Fibroblast of lung (primary cell): ENCODE results near the gene ARHGAP45. TPM values are rescaled to one million over a fixed set of nuclear protein-coding genes. Genes with fewer than 3 reads are reported as not detected.
"Not testable (repeated sequence)": the region's sequence is repeated elsewhere in the genome, so short reads cannot be mapped to it uniquely, and the experiment has no call there.

Source experiments
- DNase-seq, 2 donors: peaks; one replicate each; pipeline versions ENCODE4 v3.0.0 to v3.0.0-alpha.2; 2010; ENCODE audit warnings: low read depth in 2 of 2
- H2AFZ ChIP-seq: 2 replicates; pipeline ENCODE4 v1.5.1; 2012; ENCODE audit warnings: low read length, control low read depth, inconsistent platforms
- H3K27ac ChIP-seq: 2 replicates; pipeline ENCODE4 v1.5.1; 2011; ENCODE audit warnings: low read length, control low read depth; ENCODE audit not compliant: insufficient read depth
- H3K27me3 ChIP-seq: 2 replicates; pipeline ENCODE4 v1.5.1; 2011; ENCODE audit warnings: mild to moderate bottlenecking, low read length; ENCODE audit not compliant: control insufficient read depth, insufficient read depth
- H3K36me3 ChIP-seq: 2 replicates; pipeline ENCODE4 v1.5.1; 2011; ENCODE audit warnings: low read length; ENCODE audit not compliant: control insufficient read depth, insufficient read depth
- H3K4me1 ChIP-seq: 2 replicates; pipeline ENCODE4 v1.5.1; 2011; ENCODE audit warnings: low read length; ENCODE audit not compliant: control insufficient read depth, insufficient read depth; ENCODE audit errors: extremely low read depth
- H3K4me2 ChIP-seq: 2 replicates; pipeline ENCODE4 v1.5.1; 2011; ENCODE audit warnings: low read length, control low read depth; ENCODE audit not compliant: insufficient read depth; ENCODE audit errors: extremely low read depth
- H3K4me3 ChIP-seq, 4 experiments: fragments of 200-600 bp in 1 of 4; sonication (generic) in 1 of 4; replicated peaks in 1 of 4; 2 replicates each; pipeline ENCODE4 v1.5.1; 2011 to 2016; ENCODE audit warnings: low read length in 4 of 4, low read depth in 3 of 4, mild to moderate bottlenecking in 3 of 4, control low read depth in 2 of 4, inconsistent platforms in 1 of 4, mixed read lengths in 1 of 4; ENCODE audit not compliant: insufficient read depth in 1 of 4; ENCODE audit errors: control extremely low read depth in 1 of 4
- H3K79me2 ChIP-seq: 2 replicates; pipeline ENCODE4 v1.5.1; 2012; ENCODE audit warnings: mild to moderate bottlenecking, low read length, inconsistent platforms; ENCODE audit not compliant: control insufficient read depth, insufficient read depth
- H3K9ac ChIP-seq: 2 replicates; pipeline ENCODE4 v1.5.1; 2011; ENCODE audit warnings: mild to moderate bottlenecking, low read length, control low read depth; ENCODE audit not compliant: insufficient read depth
- H3K9me3 ChIP-seq: 2 replicates; pipeline ENCODE4 v1.5.1; 2012; ENCODE audit warnings: low read depth, low read length; ENCODE audit not compliant: control insufficient read depth, insufficient read depth
- H4K20me1 ChIP-seq: 2 replicates; pipeline ENCODE4 v1.5.1; 2011; ENCODE audit warnings: low read length; ENCODE audit not compliant: control insufficient read depth, insufficient read depth; ENCODE audit errors: extremely low read depth
- CTCF ChIP-seq, 2 donors: IDR thresholded peaks in 1 of 2; conservative IDR thresholded peaks in 1 of 2; 1 replicate in 1 of 2; 2 replicates in 1 of 2; pipeline ENCODE4 v1.5.1; 2011 to 2012; ENCODE audit warnings: low read length in 2 of 2, control low read depth in 1 of 2, inconsistent platforms in 1 of 2, low read depth in 1 of 2, mild to moderate bottlenecking in 1 of 2
- EZH2 ChIP-seq: IDR thresholded peaks from 2 replicates; pipeline ENCODE4 v1.5.1; 2012; ENCODE audit warnings: low read length, control low read depth, mild to moderate bottlenecking; ENCODE audit errors: missing control alignments
- polyA plus RNA-seq, 2 donors: library from polyadenylated mRNA; depleted of rRNA in 1 of 2; stranded (reverse) in 1 of 2; unstranded in 1 of 2; fragments of >200 nt; gene quantifications; 2 replicates each; pipeline ENCODE4 v1.2.1, GENCODE V29; 2011 to 2012; ENCODE audit warnings: missing spikeins in 1 of 2
- total RNA-seq: library from RNA; depleted of rRNA; stranded (reverse); fragments of >200 nt; gene quantifications from 2 replicates; pipeline ENCODE4 v1.2.1, GENCODE V29; 2014

Gene ARHGAP45
- total and polyA plus RNA-seq, 2 donors (not counting 1 experiment from before 2014, with no cell fraction given) = 0.42 to 1.8 TPM

GRCh38 chr19:1020868-1021425, 46.0 kb upstream of the ARHGAP45 start, which contains the start of gene TMEM259:
Gene TMEM259, minus strand, starts transcription at chr19:1021123. Its CDS starts 127 bp downstream, at chr19:1020996.
- H3K9me3 ChIP-seq = no peaks in the 10 kb centered on the region
- H3K9ac ChIP-seq = peak within 1 kb of the TSS; percentile 91
- H3K27ac ChIP-seq = peak within 1 kb of the TSS; percentile 93
- TF ChIP-seq EZH2 (no peak), CTCF (conservative IDR thresholded peaks at IDR 0.05 in 1 of 2, IDR thresholded peaks at IDR 0.05 in 1 of 2; ENCODE audit: low read depth in 1 of 2, low read length in 2 of 2) (no peak)
- DNase-seq = peak; percentile 96 to 98
- peak within 1 kb of the TSS; percentile 80 for H2AFZ ChIP-seq
- peaks cover 50% of the 10 kb centered on the region for H3K79me2 ChIP-seq
- H4K20me1 ChIP-seq = peaks cover 1% of the 10 kb centered on the region
- peaks cover 5% of the 10 kb centered on the region for H3K36me3 ChIP-seq
- peaks cover 20% of the 10 kb centered on the region for H3K4me1 ChIP-seq
- peak within 1 kb of the TSS; percentile 84 for H3K4me2 ChIP-seq
- peak within 1 kb of the TSS; percentile 51 to 91 (median 82) for H3K4me3 ChIP-seq
- no peaks in the 10 kb centered on the region for H3K27me3 ChIP-seq

GRCh38 chr19:1023883-1024188, 43.1 kb upstream of the ARHGAP45 start:
- H3K79me2 ChIP-seq = peaks cover 43% of the 10 kb centered on the region
- H3K4me3 ChIP-seq, H3K36me3 ChIP-seq: not testable (repeated sequence)

GRCh38 chr19:1025080-1025479, 41.9 kb upstream of the ARHGAP45 start:
- not testable (repeated sequence) for H3K36me3 ChIP-seq, H3K4me3 ChIP-seq, H3K4me2 ChIP-seq, H3K27ac ChIP-seq, H3K27me3 ChIP-seq, DNase-seq, H2AFZ ChIP-seq, H3K9me3 ChIP-seq, H4K20me1 ChIP-seq, H3K9ac ChIP-seq
- H3K4me1 ChIP-seq = peaks cover 10% of the 10 kb centered on the region
- peaks cover 43% of the 10 kb centered on the region for H3K79me2 ChIP-seq

More at GRCh38 chr19:1023883-1024188, 43.1 kb upstream of the ARHGAP45 start:
- H3K27me3 ChIP-seq, H3K9ac ChIP-seq, H3K4me1 ChIP-seq, DNase-seq, H3K27ac ChIP-seq, H3K4me2 ChIP-seq, H3K9me3 ChIP-seq, H2AFZ ChIP-seq, H4K20me1 ChIP-seq: not testable (repeated sequence)

GRCh38 chr19:1025960-1026782, 40.8 kb upstream of the ARHGAP45 start, which contains the start of gene CNN2:
Gene CNN2, plus strand, starts transcription at chr19:1026608. Its CDS starts 54 bp downstream, at chr19:1026662.
- TF ChIP-seq CTCF (conservative IDR thresholded peaks at IDR 0.05 in 1 of 2, IDR thresholded peaks at IDR 0.05 in 1 of 2; ENCODE audit: low read depth in 1 of 2, low read length in 2 of 2) (no peak), EZH2 (no peak)
- DNase-seq = peak; percentile 77
- Histone ChIP-seq H4K20me1 (no peaks in the 10 kb centered on the region), H3K79me2 (peaks cover 44% of the 10 kb centered on the region), H3K27ac (peak within 1 kb of the TSS; percentile 95), H3K9ac (peak within 1 kb of the TSS; percentile 76), H3K4me1 (peaks cover 10% of the 10 kb centered on the region), H3K27me3 (no peaks in the 10 kb centered on the region), H2AFZ (no peak within 1 kb of the TSS), H3K4me2 (peak within 1 kb of the TSS; percentile 93), H3K36me3 (peaks cover 10% of the 10 kb centered on the region), H3K4me3 (peak within 1 kb of the TSS; percentile 76 to 97 (median 88)), H3K9me3 (no peaks in the 10 kb centered on the region)
